NCI-H510A treated with DMSO at 0.1 percent for 48 hours (cell line): ENCODE data around the gene SMIM36.
"Not testable (repeated sequence)": the region's sequence is repeated elsewhere in the genome, so short reads cannot be mapped to it uniquely, and the experiment has no call there.

ENCODE experiments used
- DNase-seq: peaks from one replicate; lab custom pipeline; 2025; lab: John Stamatoyannopoulos, UW

SMIM36 gene

DNA sequence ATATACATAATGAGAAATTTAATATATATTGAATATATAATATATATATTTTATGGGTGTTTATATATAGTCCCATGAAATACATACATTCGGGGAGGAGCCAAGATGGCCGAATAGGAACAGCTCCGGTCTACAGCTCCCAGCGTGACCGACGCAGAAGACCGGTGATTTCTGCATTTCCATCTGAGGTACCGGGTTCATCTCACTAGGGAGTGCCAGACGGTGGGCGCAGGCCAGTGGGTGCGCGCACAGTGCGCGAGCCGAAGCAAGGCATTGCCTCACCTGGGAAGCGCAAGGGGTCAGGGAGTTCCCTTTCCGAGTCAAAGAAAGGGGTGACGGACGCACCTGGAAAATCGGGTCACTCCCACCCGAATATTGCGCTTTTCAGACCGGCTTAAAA is 9.6 kb downstream of the SMIM36 start:
- not testable (repeated sequence) for DNase-seq

GRCh38 chr17:55500103-55500502 is 11.1 kb downstream of the SMIM36 start:
- DNase-seq, result no peak

DNA sequence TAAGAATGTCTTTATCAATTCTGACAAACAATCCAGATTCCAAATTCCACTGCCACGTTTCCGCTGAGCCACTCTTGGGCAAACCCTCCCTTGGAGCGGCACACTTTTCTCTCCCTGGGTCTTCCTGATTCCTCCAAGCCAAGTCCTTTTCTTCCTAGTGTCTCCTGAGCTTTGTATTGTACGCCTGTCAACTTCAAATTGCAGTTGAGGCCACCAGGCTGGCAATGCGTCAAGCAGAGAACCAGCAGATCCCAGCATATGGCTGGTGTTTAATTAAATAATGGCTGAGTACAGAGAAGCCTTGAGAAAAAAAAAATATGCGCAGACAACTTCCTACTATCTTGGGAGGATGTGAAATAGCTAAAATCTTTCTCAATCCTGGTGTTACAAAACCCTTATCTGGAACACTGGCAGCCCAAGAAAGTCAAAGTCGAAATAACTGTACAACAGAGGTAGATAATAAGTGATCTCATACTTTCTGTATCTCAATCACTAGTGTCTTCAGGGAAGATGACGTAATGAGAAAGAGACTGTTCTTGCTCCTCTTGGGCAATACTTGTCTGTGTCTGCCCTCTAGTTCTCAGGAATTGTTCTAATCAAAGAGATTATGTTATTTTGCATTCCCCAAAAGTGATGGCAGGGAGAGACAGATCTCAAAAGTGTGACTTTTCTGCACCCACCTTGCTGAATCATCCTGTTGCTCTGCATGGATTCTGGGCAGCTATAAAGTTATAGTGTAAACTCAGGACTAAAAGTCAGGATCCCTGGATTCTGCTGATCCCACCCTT is 15.0 kb downstream of the SMIM36 start:
- no peak for DNase-seq

DNA sequence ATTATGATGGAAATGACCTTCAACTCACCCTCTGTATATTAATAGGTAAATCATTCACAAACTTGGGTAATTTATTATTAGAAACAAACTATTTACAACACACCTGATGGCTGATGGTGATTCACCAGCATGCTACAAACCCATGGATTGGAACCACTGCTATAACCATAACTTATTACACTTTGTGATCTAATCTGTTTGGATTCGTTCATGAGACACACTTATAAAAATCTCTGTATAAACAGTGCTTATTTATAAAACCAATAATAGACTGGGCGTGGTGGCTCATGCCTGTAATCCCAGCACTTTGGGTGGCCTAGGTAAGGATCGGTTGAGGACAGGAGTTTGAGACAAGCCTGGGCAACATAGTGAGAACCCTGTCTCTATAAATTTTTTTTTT is 16.0 kb downstream of the SMIM36 start:
- no peak for DNase-seq

DNA sequence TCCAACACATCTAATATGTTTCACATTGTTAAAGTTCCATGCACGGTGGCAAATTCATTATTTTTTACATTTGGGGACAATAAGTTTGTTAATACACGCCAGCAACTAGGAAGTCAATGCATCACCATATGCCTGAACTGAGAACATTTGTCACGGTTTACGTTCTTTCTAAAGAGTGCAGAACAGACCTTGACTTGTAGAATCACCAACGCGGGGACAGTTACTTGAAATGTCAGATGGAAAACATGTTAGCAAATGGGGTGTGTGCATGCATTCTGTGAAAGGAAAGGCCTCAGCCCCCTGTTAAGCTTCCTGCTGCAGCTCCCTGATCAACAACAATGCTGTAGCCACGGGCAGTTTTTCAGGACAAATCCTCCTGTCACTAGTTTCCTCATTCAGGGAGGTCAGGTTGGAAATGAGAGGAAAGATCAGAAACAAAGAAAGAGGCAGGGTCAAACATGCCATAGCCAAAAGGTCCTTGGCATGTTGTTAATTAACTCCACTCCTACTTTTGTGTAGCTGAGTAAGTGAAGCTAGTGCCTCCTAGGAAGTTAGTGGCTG is 18.4 kb downstream of the SMIM36 start:
- DNase-seq, result no peak

DNA sequence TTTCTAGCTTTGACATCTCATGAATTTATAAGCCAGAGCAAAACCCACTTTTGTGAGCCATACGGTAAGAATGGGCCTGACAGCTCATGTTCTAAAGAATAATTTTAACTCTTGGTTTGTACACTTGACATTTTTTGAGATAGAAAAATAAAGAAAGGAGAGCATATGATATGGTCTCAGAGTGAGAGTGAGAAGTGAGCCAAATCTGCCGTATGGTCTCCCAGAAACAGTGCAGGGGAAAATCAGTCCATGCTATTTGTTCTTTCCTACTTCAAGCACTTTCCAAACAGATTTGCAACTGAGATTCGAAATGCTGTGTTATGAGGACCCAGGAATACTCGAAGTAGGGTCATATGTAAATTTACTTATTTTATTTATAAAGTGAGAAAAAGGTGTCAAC is 20.9 kb downstream of the SMIM36 start:
- DNase-seq, result no peak

- no peak for DNase-seq
Measured at GRCh38 chr17:55487695-55488432, 23.4 kb downstream of the SMIM36 start.

DNA sequence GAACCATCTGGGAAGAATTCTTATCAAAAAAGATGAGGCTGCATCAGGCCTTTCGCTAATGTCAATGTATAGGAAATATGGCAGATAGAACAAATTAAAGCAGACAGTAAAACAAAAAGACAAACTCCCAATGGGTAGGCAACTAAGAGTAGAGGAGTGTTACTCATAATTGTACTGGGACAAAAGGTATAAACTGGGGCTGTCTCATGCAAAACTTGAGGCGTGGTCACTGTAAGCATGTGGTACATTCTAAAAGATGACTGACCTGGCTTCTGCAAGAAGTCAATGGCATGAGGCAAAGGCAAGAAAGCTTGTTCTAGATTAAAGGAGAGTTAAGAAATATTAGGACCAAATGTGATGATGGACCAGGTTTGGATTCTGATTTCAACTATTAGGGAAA is 26.7 kb downstream of the SMIM36 start:
- no peak for DNase-seq

DNA sequence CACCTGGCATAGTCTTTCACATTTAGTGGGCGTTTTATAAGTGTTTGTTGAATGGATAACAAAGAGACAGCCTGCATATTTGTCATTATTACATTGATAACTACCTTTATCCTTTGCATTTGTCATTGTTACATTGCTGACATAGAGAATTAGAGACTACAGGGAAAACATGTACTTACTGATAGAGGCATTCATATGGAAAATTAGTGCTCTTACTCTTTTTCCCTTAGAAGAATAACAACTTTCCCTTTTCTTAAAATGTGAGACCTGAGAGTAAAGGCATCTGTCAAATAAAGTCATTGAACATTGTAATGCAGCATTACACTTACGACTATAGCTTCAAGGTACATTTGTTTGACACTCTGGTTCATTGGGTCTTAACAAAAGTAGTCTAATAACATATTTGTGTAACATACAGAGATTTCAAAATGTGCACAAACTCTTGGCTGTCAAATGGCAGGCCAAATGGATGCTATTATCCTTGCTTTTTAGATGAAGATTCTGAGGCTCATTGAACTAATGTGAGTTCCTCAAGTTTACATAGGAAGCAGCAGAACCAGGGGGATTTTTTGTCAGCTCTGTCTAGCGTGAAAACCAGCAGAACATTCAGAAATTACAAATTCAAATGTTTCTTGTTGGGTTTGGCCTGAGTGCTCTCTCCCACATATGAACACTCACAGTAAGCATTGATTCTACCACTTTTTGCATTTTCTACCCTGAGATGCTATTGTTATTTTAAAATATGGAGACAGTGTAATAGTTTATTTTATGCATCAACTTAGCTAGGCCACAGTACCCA is 28.5 kb downstream of the SMIM36 start:
- DNase-seq, result no peak

DNA sequence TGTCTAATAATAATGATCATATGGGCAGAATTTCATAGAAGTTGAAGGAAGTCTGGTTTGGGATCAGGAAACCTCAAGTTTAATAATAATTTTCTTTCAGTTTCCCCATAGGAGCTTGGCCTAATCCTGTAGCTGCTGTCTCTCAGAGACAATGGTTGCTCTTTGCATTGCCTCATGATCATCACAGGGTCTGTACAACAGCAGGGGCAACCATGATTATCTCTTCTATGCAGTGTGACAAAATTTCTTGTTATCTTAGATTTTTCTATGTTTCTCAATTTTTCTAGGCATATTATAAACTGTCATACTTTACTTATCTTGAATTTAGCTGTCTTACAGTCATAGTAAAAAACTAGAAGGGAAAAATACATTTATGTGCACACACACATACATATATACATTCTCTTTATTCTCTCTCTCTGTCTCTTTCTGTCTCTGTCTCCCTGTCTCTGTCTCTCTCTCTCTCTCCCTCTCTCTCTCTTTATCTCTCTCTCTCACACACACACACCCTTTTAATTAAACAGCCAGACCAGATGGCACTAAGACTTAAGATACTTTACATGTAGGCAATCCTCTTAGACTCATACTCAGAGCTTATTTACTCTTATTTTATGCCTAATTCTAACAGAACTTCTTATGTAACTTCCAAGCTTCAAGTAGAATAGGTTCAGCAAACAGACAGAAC is 30.5 kb downstream of the SMIM36 start:
- DNase-seq, result no peak

GRCh38 chr17:55479903-55480302 is 31.3 kb downstream of the SMIM36 start:
- DNase-seq, result no peak

- DNase-seq, result no peak
Measured at GRCh38 chr17:55478971-55479370, 32.3 kb downstream of the SMIM36 start.

- DNase-seq, result no peak
Measured at GRCh38 chr17:55466671-55467070, 44.6 kb downstream of the SMIM36 start.

DNA sequence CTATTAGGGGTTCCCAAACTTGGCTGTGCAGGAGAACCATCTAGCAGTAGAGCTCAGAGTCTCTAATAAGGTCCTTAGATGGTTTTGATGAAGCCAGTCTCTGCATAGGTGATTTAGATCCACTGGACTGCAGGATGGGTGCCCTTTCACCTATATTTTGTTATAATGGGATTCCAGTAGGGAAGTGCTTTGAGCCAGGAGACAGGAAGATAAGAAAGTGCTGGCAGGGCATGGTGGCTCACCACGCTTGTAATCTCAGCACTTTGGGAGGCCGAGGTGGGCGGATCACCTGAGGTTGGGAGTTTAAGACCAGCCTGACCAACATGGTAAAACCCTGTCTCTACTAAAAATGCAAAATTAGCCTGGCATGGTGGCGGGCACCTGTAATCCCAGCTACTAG is 45.5 kb downstream of the SMIM36 start:
- DNase-seq, result not testable (repeated sequence)

DNA sequence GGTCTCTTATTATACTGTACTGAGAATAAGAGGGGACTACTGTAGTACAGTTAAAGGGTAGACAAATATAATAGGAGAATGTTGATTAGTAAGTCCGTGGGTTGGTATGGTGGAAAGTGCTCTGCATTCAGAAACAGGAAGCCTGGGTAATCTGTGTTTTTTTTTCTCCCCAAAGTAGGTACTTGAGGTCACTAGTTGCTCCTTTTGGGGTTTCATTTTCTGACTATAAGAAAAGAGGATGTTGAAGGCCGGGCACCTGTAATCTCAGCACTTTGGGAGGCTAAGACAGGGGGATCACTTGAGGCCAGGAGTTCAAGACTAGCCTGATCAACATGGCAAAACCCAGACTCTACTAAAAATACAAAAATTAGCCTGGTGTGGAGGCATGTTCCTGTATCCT is 47.7 kb downstream of the SMIM36 start:
- no peak for DNase-seq

DNA sequence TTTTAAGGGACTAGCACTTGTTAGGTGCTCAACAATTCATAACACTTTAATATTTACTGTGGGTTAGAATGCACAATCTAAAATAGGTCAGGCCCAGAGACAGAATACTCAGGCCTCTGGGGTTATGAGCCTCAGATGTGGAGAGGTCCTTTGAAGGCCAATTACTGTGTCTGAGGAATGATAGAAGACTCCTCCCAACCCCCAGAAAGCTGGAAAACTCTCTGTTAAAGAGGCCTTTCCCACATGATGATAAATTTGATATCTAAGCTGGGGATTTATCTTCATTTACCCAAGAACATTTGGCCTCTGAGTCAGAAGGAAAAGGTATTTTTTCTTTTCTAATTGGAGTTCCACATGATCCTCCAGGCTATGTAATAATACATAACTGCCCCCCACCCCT is 48.5 kb downstream of the SMIM36 start:
- no peak for DNase-seq

DNA sequence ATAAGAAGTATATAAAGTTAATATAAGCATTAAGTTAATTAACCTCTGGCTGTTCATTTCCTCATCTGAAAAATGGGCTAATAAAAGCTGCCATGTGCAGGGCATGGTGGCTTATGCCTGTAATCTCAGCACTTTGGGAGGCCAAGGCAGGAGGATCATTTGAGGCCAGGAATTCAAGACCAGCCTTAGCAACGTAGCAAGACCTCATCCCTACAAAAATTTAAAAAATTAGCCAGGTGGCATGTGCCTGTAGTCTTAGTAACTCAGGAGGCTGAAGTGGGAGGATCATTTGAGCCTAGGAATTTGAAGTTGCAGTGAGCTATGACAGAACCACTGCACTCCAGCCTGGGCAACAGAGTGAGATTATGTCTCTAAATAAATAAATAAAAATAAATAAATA is 49.0 kb downstream of the SMIM36 start:
- DNase-seq, result no peak

GRCh38 chr17:55458978-55459377 is 52.3 kb downstream of the SMIM36 start:
- no peak for DNase-seq

DNA sequence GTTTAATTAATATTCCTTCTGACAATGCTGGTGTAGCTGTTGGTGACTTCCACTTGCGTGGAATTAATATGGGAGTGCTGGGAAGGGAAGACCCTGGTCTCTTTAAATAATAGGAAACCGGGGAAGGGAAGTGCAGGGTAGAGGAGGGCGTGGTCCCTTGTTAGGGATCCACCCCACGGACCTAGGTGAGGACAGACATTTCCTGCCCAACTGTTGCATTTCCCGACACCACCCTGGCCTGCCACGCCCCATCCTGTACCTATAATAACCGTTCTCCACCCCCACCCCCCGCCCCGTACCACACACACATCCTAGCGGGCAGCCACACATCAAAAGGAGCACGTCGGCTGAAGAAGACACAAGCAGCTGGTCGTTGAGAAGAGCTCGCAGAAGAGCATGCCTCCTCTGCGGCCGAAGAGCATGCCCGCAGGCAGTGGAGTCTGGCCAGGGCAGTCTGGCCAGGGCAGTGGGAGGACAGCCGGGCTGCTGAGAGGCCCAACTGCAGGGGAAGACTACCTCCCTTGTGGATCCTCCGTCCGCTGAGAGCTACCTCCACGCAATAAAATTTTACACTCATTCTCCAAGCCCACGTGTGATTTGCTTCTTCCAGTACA is 52.9 kb downstream of the SMIM36 start:
- DNase-seq, result no peak

GRCh38 chr17:55456307-55457240 is 54.7 kb downstream of the SMIM36 start:
- no peak for DNase-seq
